T-cell (primary cell): ENCODE results near the gene LCK. TPM values are rescaled to one million over a fixed set of nuclear protein-coding genes. Genes with fewer than 3 reads are reported as not detected.
"Not testable (repeated sequence)": the region's sequence is repeated elsewhere in the genome, so short reads cannot be mapped to it uniquely, and the experiment has no call there.

Experiments
- ATAC-seq, 4 experiments: fragments of 200-7000 bp in 3 of 4; fragments of 150-1000 bp in 1 of 4; cut with Tn5 transposase; replicated peaks in 1 of 4; 1 replicate in 3 of 4; 2 replicates in 1 of 4; pipeline ENCODE4 v1.10.0; 2021; ENCODE audit warnings: moderate library complexity in 3 of 4, mild to moderate bottlenecking in 2 of 4, moderate number of reproducible peaks in 1 of 4
- CTCF ChIA-PET, 2 donors: fragments of 300-600 bp; sonication (Branson Sonifier 250); formaldehyde crosslinking; loops; one replicate each; lab custom pipeline; 2022; ENCODE audit warnings: antibody characterized with exemption in 2 of 2; lab: Charles Lee
- POLR2A ChIA-PET, 2 donors: fragments of 300-600 bp; sonication (Branson Sonifier 250); formaldehyde crosslinking; loops; one replicate each; lab custom pipeline; 2022; ENCODE audit warnings: antibody characterized with exemption in 2 of 2; lab: Charles Lee
- DNase-seq, 35 experiments: peaks; one replicate each; pipeline versions ENCODE4 v3.0.0 to v3.0.0-alpha.2; 2013 to 2023
- H3K27ac ChIP-seq: one replicate; pipeline ENCODE4 v1.5.1; 2013; ENCODE audit warnings: low read length
- H3K27me3 ChIP-seq, 2 experiments: replicated peaks in 1 of 2; 1 replicate in 1 of 2; 2 replicates in 1 of 2; pipeline versions ENCODE4 v1.6.1 to v1.7.0; 2013; ENCODE audit warnings: low read length in 1 of 2, mixed read lengths in 1 of 2; ENCODE audit not compliant: control insufficient read depth in 2 of 2, insufficient read depth in 2 of 2; ENCODE audit errors: extremely low read depth in 1 of 2
- H3K36me3 ChIP-seq, 2 donors: 1 replicate in 1 of 2; 2 replicates in 1 of 2; pipeline versions ENCODE4 v1.6.1 to v1.7.0; 2013; ENCODE audit warnings: low read length in 1 of 2; ENCODE audit not compliant: control insufficient read depth in 2 of 2, insufficient read depth in 1 of 2; ENCODE audit errors: extremely low read depth in 1 of 2
- H3K4me1 ChIP-seq, 2 experiments: 1 replicate in 1 of 2; 2 replicates in 1 of 2; pipeline versions ENCODE4 v1.6.1 to v1.7.0; 2013; ENCODE audit warnings: low read length in 2 of 2, mixed read lengths in 1 of 2; ENCODE audit not compliant: insufficient read depth in 2 of 2, control insufficient read depth in 1 of 2; ENCODE audit errors: extremely low read depth in 1 of 2
- H3K4me3 ChIP-seq, 2 donors: 1 replicate in 1 of 2; 2 replicates in 1 of 2; pipeline versions ENCODE4 v1.5.1 to v1.7.0; 2013; ENCODE audit warnings: mild to moderate bottlenecking in 2 of 2, low read length in 1 of 2, moderate library complexity in 1 of 2; ENCODE audit not compliant: control insufficient read depth in 1 of 2; ENCODE audit errors: extremely low read depth in 1 of 2
- H3K9me3 ChIP-seq: 2 replicates; pipeline ENCODE4 v1.7.0; 2013
- H3K27ac Mint-ChIP-seq, 2 donors: one replicate each; pipeline ENCODE4 v1.8.0; 2020 to 2021; ENCODE audit warnings: mild to moderate bottlenecking in 2 of 2, mixed read lengths in 2 of 2
- H3K27me3 Mint-ChIP-seq, 2 donors: one replicate each; pipeline ENCODE4 v1.8.0; 2021 to 2022; ENCODE audit warnings: mixed read lengths in 2 of 2
- H3K36me3 Mint-ChIP-seq: one replicate; pipeline ENCODE4 v1.8.0; 2021; ENCODE audit warnings: mixed read lengths
- H3K4me1 Mint-ChIP-seq, 3 donors: one replicate each; pipeline ENCODE4 v1.8.0; 2020 to 2022; ENCODE audit warnings: mixed read lengths in 3 of 3, mild to moderate bottlenecking in 1 of 3
- H3K4me3 Mint-ChIP-seq, 3 donors: one replicate each; pipeline ENCODE4 v1.8.0; 2020 to 2022; ENCODE audit warnings: mild to moderate bottlenecking in 3 of 3, mixed read lengths in 3 of 3, moderate library complexity in 3 of 3
- H3K9me3 Mint-ChIP-seq, 3 donors: one replicate each; pipeline ENCODE4 v1.8.0; 2020 to 2022; ENCODE audit warnings: mixed read lengths in 3 of 3
- WGBS: methylation state at CpG from one replicate; pipeline ENCODE4 v1.1.5; 2013; ENCODE audit warnings: missing lambda C conversion rate; ENCODE audit not compliant: insufficient coverage; 5-methylcytosine and 5-hydroxymethylcytosine counted together
- total RNA-seq, 35 experiments: library from RNA in 6 of 35; stranded (reverse) in 6 of 35; fragments of 120-200 nt in 1 of 35; gene quantifications; one replicate each; pipeline versions ENCODE4 v1.2.1 to v1.2.4 and lab custom pipeline; 2013 to 2026

The LCK gene
- total RNA-seq, 5 donors from 2014 or later (not counting 1 experiment from before 2014, with no cell fraction given): 341 to 489 (median 428) TPM

DNA sequence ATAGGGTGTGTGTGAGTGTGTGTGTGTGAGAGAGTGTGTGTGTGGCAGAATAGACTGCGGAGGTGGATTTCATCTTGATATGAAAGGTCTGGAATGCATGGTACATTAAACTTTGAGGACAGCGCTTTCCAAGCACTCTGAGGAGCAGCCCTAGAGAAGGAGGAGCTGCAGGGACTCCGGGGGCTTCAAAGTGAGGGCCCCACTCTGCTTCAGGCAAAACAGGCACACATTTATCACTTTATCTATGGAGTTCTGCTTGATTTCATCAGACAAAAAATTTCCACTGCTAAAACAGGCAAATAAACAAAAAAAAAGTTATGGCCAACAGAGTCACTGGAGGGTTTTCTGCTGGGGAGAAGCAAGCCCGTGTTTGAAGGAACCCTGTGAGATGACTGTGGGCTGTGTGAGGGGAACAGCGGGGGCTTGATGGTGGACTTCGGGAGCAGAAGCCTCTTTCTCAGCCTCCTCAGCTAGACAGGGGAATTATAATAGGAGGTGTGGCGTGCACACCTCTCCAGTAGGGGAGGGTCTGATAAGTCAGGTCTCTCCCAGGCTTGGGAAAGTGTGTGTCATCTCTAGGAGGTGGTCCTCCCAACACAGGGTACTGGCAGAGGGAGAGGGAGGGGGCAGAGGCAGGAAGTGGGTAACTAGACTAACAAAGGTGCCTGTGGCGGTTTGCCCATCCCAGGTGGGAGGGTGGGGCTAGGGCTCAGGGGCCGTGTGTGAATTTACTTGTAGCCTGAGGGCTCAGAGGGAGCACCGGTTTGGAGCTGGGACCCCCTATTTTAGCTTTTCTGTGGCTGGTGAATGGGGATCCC, 22.5 kb downstream of the LCK start:
- Mint-ChIP-seq H3K27me3 (no peaks in the 10 kb centered on the region), H3K4me3 (peak overlapping the region; percentile 69 to 80 (median 79)), H3K27ac (peak overlapping the region; percentile 95 to 98), H3K36me3 (peaks cover 40% of the 10 kb centered on the region), H3K4me1 (peaks cover 62 to 70% (median 65%) of the 10 kb centered on the region in 3 donors), H3K9me3 (no peaks in the 10 kb centered on the region)
- peaks cover 31 to 82% of the 10 kb centered on the region in 2 experiments for H3K4me1 ChIP-seq
- no peaks in the 10 kb centered on the region for H3K9me3 ChIP-seq
- CTCF ChIA-PET: interaction anchor here in 1 of 2 donors (0.6 kb wide), 1 partner anchor 25 kb away, joined by 3 read pairs; no protein-coding TSS in a partner anchor
- DNase-seq (peak; percentile 71 to 90 (median 83)), ATAC-seq (peak; percentile 92 to 95 (median 94))
- peak overlapping the region; percentile 75 for H3K27ac ChIP-seq
- peak overlapping the region; percentile 30 to 61 for H3K4me3 ChIP-seq
- POLR2A ChIA-PET: interaction anchor here in 1 of 2 donors (0.5 to 0.9 kb wide), 2 partner anchors 25 to 116 kb away, joined by 5 to 7 read pairs; no protein-coding TSS in a partner anchor
- H3K36me3 ChIP-seq: peaks cover 14 to 61% of the 10 kb centered on the region in 2 donors
- no peaks in the 10 kb centered on the region for H3K27me3 ChIP-seq
- WGBS: 17% methylated on average over 3 of the region's 10 CpGs

DNA sequence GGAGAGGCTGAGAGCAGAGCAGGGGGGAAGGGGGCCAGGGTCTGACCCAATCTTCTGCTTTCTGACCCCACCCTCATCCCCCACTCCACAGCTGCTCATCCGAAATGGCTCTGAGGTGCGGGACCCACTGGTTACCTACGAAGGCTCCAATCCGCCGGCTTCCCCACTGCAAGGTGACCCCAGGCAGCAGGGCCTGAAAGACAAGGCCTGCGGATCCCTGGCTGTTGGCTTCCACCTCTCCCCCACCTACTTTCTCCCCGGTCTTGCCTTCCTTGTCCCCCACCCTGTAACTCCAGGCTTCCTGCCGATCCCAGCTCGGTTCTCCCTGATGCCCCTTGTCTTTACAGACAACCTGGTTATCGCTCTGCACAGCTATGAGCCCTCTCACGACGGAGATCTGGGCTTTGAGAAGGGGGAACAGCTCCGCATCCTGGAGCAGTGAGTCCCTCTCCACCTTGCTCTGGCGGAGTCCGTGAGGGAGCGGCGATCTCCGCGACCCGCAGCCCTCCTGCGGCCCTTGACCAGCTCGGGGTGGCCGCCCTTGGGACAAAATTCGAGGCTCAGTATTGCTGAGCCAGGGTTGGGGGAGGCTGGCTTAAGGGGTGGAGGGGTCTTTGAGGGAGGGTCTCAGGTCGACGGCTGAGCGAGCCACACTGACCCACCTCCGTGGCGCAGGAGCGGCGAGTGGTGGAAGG, 23.7 kb downstream of the LCK start:
- POLR2A ChIA-PET: interaction anchor here in 1 of 2 donors (0.6 kb wide), 1 partner anchor 49 kb away, joined by 4 read pairs; no protein-coding TSS in a partner anchor
- H3K36me3 ChIP-seq: peaks cover 20 to 68% of the 10 kb centered on the region in 2 donors
- H3K4me1 ChIP-seq: peaks cover 29 to 70% of the 10 kb centered on the region in 2 experiments
- peak overlapping the region; percentile 30 to 61 for H3K4me3 ChIP-seq
- no peaks in the 10 kb centered on the region for H3K27me3 Mint-ChIP-seq
- no peaks in the 10 kb centered on the region for H3K27me3 ChIP-seq
- H3K27ac ChIP-seq: peak overlapping the region; percentile 75
- 88% methylated on average over 21 of the region's 31 CpGs for WGBS
- peaks cover 51% of the 10 kb centered on the region for H3K36me3 Mint-ChIP-seq
- H3K4me1 Mint-ChIP-seq: peaks cover 63 to 68% (median 63%) of the 10 kb centered on the region in 3 donors
- no peak for DNase-seq
- peak overlapping the region; percentile 95 to 98 for H3K27ac Mint-ChIP-seq
- ATAC-seq: no peak
- CTCF ChIA-PET: interaction anchor here (0.5 to 0.6 kb wide), 2 partner anchors 26 to 131 kb away, joined by 3 to 4 read pairs; no protein-coding TSS in a partner anchor
- H3K9me3 ChIP-seq: no peaks in the 10 kb centered on the region
- no peaks in the 10 kb centered on the region for H3K9me3 Mint-ChIP-seq
- H3K4me3 Mint-ChIP-seq: peak overlapping the region; percentile 69 to 80 (median 79)

- H3K27me3 ChIP-seq: no peaks in the 10 kb centered on the region
- WGBS: 65% methylated on average over 40 of the region's 41 CpGs
- H3K4me1 Mint-ChIP-seq: peaks cover 59 to 67% (median 60%) of the 10 kb centered on the region in 3 donors
- ChIA-PET CTCF (no interaction called here), POLR2A (no interaction called here)
- H3K9me3 ChIP-seq: no peaks in the 10 kb centered on the region
- H3K4me3 ChIP-seq: peak overlapping the region in 1 of 2 donors; percentile 32
- H3K27me3 Mint-ChIP-seq: no peaks in the 10 kb centered on the region
- peak overlapping the region in 2 of 3 donors; percentile 79 to 80 for H3K4me3 Mint-ChIP-seq
- H3K9me3 Mint-ChIP-seq: no peaks in the 10 kb centered on the region
- peak overlapping the region; percentile 52 for H3K27ac ChIP-seq
- peaks cover 24 to 74% of the 10 kb centered on the region in 2 donors for H3K36me3 ChIP-seq
- H3K36me3 Mint-ChIP-seq: peaks cover 52% of the 10 kb centered on the region
- H3K4me1 ChIP-seq: peaks cover 28 to 66% of the 10 kb centered on the region in 2 experiments
- no peak for ATAC-seq
- peak overlapping the region; percentile 95 to 98 for H3K27ac Mint-ChIP-seq
- no peak for DNase-seq
These were observed 24.4 kb downstream of the LCK start for GRCh38 chr1:32275424-32275823.

GRCh38 chr1:32276032-32276782, 25.1 kb downstream of the LCK start:
- Mint-ChIP-seq H3K4me3 (peak overlapping the region in 1 of 3 donors; percentile 29), H3K36me3 (peaks cover 52% of the 10 kb centered on the region), H3K27me3 (no peaks in the 10 kb centered on the region), H3K9me3 (no peaks in the 10 kb centered on the region), H3K27ac (peak overlapping the region; percentile 75 to 95), H3K4me1 (peaks cover 56 to 63% (median 56%) of the 10 kb centered on the region in 3 donors)
- Histone ChIP-seq H3K9me3 (no peaks in the 10 kb centered on the region), H3K4me1 (peaks cover 27 to 59% of the 10 kb centered on the region in 2 experiments), H3K36me3 (peaks cover 24 to 78% of the 10 kb centered on the region in 2 donors), H3K4me3 (no peak overlapping the region), H3K27me3 (no peaks in the 10 kb centered on the region), H3K27ac (peak overlapping the region; percentile 35)
- POLR2A ChIA-PET: interaction anchor here in 1 of 2 donors (0.6 kb wide), 3 partner anchors 15 to 110 kb away, joined by 4 to 11 read pairs (median 5); no protein-coding TSS in a partner anchor
- WGBS: 89% methylated on average over 16 of the region's 30 CpGs
- ATAC-seq (no peak), DNase-seq (no peak)
- CTCF ChIA-PET: interaction anchor here in 1 of 2 donors (1.2 kb wide), 1 partner anchor 37 kb away, joined by 4 read pairs; no protein-coding TSS in a partner anchor

- H3K27ac Mint-ChIP-seq: peak overlapping the region in 1 of 2 donors; percentile 52
- DNase-seq, H3K4me3 ChIP-seq, H3K4me1 ChIP-seq, H3K9me3 ChIP-seq, H3K4me1 Mint-ChIP-seq, ATAC-seq, H3K4me3 Mint-ChIP-seq, H3K27me3 Mint-ChIP-seq, H3K27ac ChIP-seq, POLR2A ChIA-PET, H3K9me3 Mint-ChIP-seq, H3K27me3 ChIP-seq: not testable (repeated sequence)
- CTCF ChIA-PET: interaction anchor here in 1 of 2 donors (0.6 kb wide), 1 partner anchor 342 kb away, joined by 4 read pairs; no protein-coding TSS in a partner anchor
- H3K36me3 Mint-ChIP-seq: peaks cover 29% of the 10 kb centered on the region
- peaks cover 19 to 69% of the 10 kb centered on the region in 2 donors for H3K36me3 ChIP-seq
- WGBS: no CpG with 5 or more reads among the region's 8 CpGs
These were observed 33.7 kb downstream of the LCK start for GRCh38 chr1:32284777-32285176.
